DOHH2 (cell line): ENCODE measurements around the gene WRNIP1.

Source experiments
- H3F3A ChIP-seq: fragments of 200-600 bp; sonication (generic), shearing (Covaris generic); 2 replicates; pipeline ENCODE4 v1.6.0; 2016; ENCODE audit warnings: antibody characterized with exemption, mild to moderate bottlenecking; ENCODE audit not compliant: control insufficient read depth, insufficient read depth
- H3K27ac ChIP-seq: fragments of 200-600 bp; sonication (generic); 2 replicates; pipeline ENCODE4 v1.5.1; 2014; ENCODE audit warnings: low read depth, mild to moderate bottlenecking, low read length, moderate library complexity
- H3K27me3 ChIP-seq: fragments of 200-600 bp; sonication (generic); 2 replicates; pipeline ENCODE4 v1.6.1; 2014; ENCODE audit warnings: mild to moderate bottlenecking, low read length, mixed read lengths; ENCODE audit not compliant: control insufficient read depth
- H3K36me3 ChIP-seq: fragments of 200-600 bp; sonication (generic); 2 replicates; pipeline ENCODE4 v1.6.1; 2014; ENCODE audit warnings: mild to moderate bottlenecking, low read length, moderate library complexity, mixed read lengths; ENCODE audit not compliant: control insufficient read depth
- H3K4me1 ChIP-seq: fragments of 200-600 bp; sonication (generic); 2 replicates; pipeline ENCODE4 v1.6.1; 2014; ENCODE audit warnings: mild to moderate bottlenecking, low read length, mixed read lengths; ENCODE audit not compliant: control insufficient read depth
- H3K4me2 ChIP-seq: fragments of 200-600 bp; sonication (generic); 2 replicates; pipeline ENCODE4 v1.6.0; 2014; ENCODE audit warnings: mild to moderate bottlenecking, low read length, moderate library complexity
- H3K4me3 ChIP-seq: fragments of 200-600 bp; sonication (generic); 2 replicates; pipeline ENCODE4 v1.5.1; 2014; ENCODE audit warnings: mild to moderate bottlenecking, low read length, mixed read lengths
- H3K79me2 ChIP-seq: fragments of 200-600 bp; sonication (generic); 2 replicates; pipeline ENCODE4 v1.6.1; 2014; ENCODE audit warnings: mild to moderate bottlenecking, low read length, mixed read lengths; ENCODE audit not compliant: control insufficient read depth
- H3K9me2 ChIP-seq: fragments of 200-600 bp; sonication (generic); replicated peaks from 2 replicates; pipeline ENCODE4 v1.6.1; 2014; ENCODE audit warnings: mild to moderate bottlenecking, low read length, mixed read lengths; ENCODE audit not compliant: control insufficient read depth
- H3K9me3 ChIP-seq: fragments of 200-600 bp; sonication (generic); 2 replicates; pipeline ENCODE4 v1.6.1; 2014; ENCODE audit warnings: antibody characterized with exemption, low read length, mixed read lengths; ENCODE audit not compliant: control insufficient read depth, insufficient read depth
- H4K20me1 ChIP-seq: fragments of 200-600 bp; sonication (generic); 2 replicates; pipeline ENCODE4 v1.6.0; 2014; ENCODE audit warnings: low read depth, mild to moderate bottlenecking, antibody characterized with exemption, low read length, moderate library complexity; ENCODE audit not compliant: control insufficient read depth, insufficient read depth
- EZH2phosphoT487 ChIP-seq: fragments of 200-600 bp; sonication (generic); IDR thresholded peaks from 2 replicates; pipeline ENCODE4 v1.6.1; 2017; ENCODE audit warnings: borderline replicate concordance, mild to moderate bottlenecking, antibody characterized with exemption, low read length, moderate library complexity, mixed read lengths
- TF ChIP-seq, protein P1 (sequence below): fragments of 200-600 bp; sonication (generic); IDR thresholded peaks from one replicate; pipeline ENCODE4 v1.5.1; 2014; ENCODE audit warnings: antibody characterized with exemption, mild to moderate bottlenecking, low read depth, low read length; ENCODE audit not compliant: poor library complexity, severe bottlenecking

WRNIP1 gene

DNA sequence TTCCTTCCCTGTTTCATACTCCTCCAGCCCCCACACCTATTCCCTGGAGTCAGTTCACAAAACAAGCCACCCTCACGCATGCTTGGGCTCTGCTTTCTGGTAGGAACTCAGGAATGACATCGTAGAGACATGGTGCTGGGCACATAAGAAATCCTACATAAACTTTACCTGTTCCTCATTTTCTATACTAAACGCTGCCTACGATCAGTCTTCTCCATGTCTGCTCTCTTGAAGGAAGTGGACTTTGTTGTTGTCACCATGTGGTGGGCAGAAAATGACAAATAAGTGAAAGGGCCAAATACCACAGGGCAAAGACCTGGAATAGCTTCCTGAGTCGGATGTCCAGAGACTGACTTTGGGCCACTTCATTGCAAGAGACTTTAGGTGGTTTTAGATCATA is 24.6 kb upstream of the WRNIP1 start:
- H3K27me3 ChIP-seq: no peaks in the 10 kb centered on the region
- no peak overlapping the region for H3K27ac ChIP-seq
- H3K4me2 ChIP-seq: no peak overlapping the region
- no peaks in the 10 kb centered on the region for H3K36me3 ChIP-seq
- no peaks in the 10 kb centered on the region for H3K9me3 ChIP-seq
- no peaks in the 10 kb centered on the region for H3F3A ChIP-seq
- H3K4me3 ChIP-seq: no peak overlapping the region
- peaks cover 4% of the 10 kb centered on the region; the same call in 1 of the 2 replicates for H3K4me1 ChIP-seq
- no peaks in the 10 kb centered on the region for H3K9me2 ChIP-seq
- no peaks in the 10 kb centered on the region for H3K79me2 ChIP-seq
- H4K20me1 ChIP-seq: no peaks in the 10 kb centered on the region
- TF ChIP-seq, protein P1, sequence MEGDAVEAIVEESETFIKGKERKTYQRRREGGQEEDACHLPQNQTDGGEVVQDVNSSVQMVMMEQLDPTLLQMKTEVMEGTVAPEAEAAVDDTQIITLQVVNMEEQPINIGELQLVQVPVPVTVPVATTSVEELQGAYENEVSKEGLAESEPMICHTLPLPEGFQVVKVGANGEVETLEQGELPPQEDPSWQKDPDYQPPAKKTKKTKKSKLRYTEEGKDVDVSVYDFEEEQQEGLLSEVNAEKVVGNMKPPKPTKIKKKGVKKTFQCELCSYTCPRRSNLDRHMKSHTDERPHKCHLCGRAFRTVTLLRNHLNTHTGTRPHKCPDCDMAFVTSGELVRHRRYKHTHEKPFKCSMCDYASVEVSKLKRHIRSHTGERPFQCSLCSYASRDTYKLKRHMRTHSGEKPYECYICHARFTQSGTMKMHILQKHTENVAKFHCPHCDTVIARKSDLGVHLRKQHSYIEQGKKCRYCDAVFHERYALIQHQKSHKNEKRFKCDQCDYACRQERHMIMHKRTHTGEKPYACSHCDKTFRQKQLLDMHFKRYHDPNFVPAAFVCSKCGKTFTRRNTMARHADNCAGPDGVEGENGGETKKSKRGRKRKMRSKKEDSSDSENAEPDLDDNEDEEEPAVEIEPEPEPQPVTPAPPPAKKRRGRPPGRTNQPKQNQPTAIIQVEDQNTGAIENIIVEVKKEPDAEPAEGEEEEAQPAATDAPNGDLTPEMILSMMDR: no peak
- no peak for TF ChIP-seq EZH2phosphoT487

DNA sequence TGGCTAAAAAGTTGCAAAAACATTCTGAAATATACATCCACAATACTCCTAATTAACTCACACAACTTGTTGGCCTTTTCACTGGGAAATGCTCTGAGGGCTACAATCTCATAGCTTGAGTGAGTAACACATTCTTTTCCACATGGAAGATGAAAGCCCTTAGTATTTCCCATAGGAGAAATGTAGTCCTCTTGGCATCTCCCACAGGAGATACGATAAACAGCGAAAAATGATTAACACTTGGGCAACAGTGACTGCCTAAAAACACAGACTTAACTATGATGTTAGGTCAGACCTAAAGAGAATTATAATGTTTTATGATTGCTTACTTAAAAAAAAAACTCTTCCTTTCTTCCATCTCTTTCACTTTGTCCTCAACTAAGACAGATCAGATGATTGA is 23.4 kb upstream of the WRNIP1 start:
- H3K79me2 ChIP-seq: no peaks in the 10 kb centered on the region
- TF ChIP-seq, protein P1: no peak
- no peak for TF ChIP-seq EZH2phosphoT487
- no peaks in the 10 kb centered on the region for H3K27me3 ChIP-seq
- H3K4me3 ChIP-seq: no peak overlapping the region
- no peaks in the 10 kb centered on the region for H4K20me1 ChIP-seq
- H3K27ac ChIP-seq: no peak overlapping the region
- no peaks in the 10 kb centered on the region for H3K9me3 ChIP-seq
- H3K4me1 ChIP-seq: peaks cover 4% of the 10 kb centered on the region; the same call in 1 of the 2 replicates
- no peak overlapping the region for H3K4me2 ChIP-seq
- no peaks in the 10 kb centered on the region for H3K9me2 ChIP-seq
- H3K36me3 ChIP-seq: no peaks in the 10 kb centered on the region
- H3F3A ChIP-seq: no peaks in the 10 kb centered on the region

DNA sequence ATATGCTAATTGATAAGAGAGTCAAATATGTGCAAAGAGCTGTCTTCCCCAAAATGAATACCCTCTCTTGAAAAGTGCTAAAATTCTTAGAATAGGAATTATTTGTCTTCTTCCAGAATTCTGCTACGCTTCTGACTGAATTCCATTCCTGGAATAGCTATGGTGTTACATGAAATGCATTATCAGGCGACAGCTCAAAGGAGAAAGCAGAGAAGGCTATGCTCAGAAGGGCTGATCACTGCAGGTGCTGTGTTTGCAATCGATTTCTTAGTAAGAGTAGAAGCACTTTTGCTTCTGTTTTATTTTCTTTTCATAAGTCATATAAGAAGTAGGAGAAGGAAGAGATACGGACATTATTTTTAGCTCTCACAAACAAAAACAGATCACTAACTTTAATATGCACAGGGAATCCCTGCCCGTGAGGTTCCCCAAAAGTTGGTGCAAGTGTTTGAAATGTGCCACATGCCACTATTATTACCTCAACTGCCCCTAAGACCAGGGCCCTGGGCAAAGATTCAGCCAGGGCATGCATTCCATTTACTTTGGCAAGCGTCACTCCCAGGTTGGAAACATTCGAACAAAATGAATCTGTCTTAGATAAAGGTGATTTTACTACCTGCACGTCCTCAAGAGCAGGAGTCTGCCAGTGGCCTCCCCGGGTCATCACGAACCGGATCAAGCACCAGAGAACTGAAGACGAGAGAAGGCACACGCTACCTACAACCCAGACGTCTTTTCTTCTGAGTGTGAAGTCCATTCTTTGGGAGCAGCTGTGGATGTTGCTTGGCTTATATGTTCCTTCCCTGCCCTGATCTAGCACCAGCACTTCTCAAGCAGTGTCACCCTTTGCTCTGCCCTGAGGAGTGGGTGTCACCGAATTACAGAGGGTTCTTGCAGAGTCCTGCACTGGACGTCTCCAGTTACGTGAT is 21.6 kb upstream of the WRNIP1 start:
- no peaks in the 10 kb centered on the region for H3K9me3 ChIP-seq
- no peak for TF ChIP-seq EZH2phosphoT487
- TF ChIP-seq, protein P1: no peak
- no peak overlapping the region for H3K4me2 ChIP-seq
- no peaks in the 10 kb centered on the region for H4K20me1 ChIP-seq
- H3K4me1 ChIP-seq: no peaks in the 10 kb centered on the region
- H3K4me3 ChIP-seq: no peak overlapping the region
- no peaks in the 10 kb centered on the region for H3K36me3 ChIP-seq
- H3K27me3 ChIP-seq: no peaks in the 10 kb centered on the region
- H3K79me2 ChIP-seq: no peaks in the 10 kb centered on the region
- H3F3A ChIP-seq: no peaks in the 10 kb centered on the region
- H3K9me2 ChIP-seq: no peaks in the 10 kb centered on the region
- H3K27ac ChIP-seq: no peak overlapping the region
